ENCODE results near the gene ATXN1. TPM values are rescaled to one million over a fixed set of nuclear protein-coding genes. Genes with fewer than 3 reads are reported as not detected.

The ATXN1 gene
- total RNA-seq, 1 experiment from 2014 or later = 19.7 TPM

DNA sequence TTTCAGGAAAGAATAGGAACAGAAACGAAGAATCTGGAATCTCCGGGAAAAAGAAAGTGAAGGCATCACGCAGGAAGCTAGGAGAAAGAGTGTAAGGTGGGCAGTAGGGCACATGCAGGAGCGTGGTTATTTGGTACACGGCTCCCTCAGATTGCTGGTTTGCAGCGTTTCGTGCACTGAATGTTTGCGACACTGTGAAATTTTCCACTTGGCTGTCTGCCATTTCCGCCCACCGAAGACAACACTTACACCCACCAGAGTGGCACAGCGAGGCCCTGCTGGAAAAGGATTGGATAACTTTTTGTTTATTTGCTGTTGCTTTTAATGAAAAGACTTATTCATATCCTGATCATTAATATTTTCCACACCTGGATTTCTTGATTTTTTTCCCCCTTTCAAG is 274.6 kb downstream of the ATXN1 start:
- no peak overlapping the region for H3K27ac Mint-ChIP-seq (ENCODE audit: unreplicated experiment)
- BruUV-seq (replicated peaks) = no TSS peak
- H3K4me3 Mint-ChIP-seq (ENCODE audit: low read depth, unreplicated experiment) = no peak overlapping the region
- no peaks in the 10 kb centered on the region for H3K4me1 Mint-ChIP-seq (ENCODE audit: low read depth, unreplicated experiment)
- no peak for DNase-seq
- TF ChIP-seq, protein P1, sequence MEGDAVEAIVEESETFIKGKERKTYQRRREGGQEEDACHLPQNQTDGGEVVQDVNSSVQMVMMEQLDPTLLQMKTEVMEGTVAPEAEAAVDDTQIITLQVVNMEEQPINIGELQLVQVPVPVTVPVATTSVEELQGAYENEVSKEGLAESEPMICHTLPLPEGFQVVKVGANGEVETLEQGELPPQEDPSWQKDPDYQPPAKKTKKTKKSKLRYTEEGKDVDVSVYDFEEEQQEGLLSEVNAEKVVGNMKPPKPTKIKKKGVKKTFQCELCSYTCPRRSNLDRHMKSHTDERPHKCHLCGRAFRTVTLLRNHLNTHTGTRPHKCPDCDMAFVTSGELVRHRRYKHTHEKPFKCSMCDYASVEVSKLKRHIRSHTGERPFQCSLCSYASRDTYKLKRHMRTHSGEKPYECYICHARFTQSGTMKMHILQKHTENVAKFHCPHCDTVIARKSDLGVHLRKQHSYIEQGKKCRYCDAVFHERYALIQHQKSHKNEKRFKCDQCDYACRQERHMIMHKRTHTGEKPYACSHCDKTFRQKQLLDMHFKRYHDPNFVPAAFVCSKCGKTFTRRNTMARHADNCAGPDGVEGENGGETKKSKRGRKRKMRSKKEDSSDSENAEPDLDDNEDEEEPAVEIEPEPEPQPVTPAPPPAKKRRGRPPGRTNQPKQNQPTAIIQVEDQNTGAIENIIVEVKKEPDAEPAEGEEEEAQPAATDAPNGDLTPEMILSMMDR (IDR thresholded peaks at IDR 0.05; ENCODE audit: unreplicated experiment) = no peak
- H3K27me3 Mint-ChIP-seq (ENCODE audit: unreplicated experiment) = no peaks in the 10 kb centered on the region
- no peaks in the 10 kb centered on the region for H3K36me3 Mint-ChIP-seq (ENCODE audit: insufficient read depth, unreplicated experiment)
- CTCF ChIA-PET = no interaction called here
- no peaks in the 10 kb centered on the region for H3K9me3 Mint-ChIP-seq (ENCODE audit: low read depth, unreplicated experiment)
- intact Hi-C loops (cut with micrococcal nuclease; ENCODE audit: unreplicated experiment) = no loop called here

DNA sequence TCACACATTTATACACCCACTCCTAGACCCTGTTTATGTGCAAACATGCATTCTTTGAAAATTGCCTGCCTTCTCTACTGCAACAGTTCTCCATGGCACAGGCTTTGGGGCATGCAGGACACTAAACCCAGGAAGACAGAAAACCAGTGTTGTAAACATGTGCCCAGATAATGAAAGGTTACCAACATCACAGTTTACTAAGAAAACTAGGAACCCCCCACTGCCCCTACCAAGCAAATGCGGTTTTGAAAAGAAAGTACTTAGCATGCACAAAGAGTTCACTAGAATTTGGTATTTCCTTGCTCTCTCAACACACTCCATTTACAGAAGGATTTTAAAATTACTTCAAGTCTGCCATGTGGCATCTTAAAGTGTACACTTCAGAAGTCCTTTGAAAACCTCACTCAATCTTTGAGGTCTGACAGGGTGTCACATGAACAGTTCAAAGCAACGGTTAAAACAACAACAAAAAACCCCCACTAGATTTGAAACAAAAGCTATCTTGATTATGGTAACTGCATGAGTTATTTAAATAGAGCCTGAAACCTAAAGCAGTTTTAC is 277.9 kb downstream of the ATXN1 start:
- DNase-seq = no peak
- intact Hi-C loops (cut with micrococcal nuclease; ENCODE audit: unreplicated experiment) = no loop called here

DNA sequence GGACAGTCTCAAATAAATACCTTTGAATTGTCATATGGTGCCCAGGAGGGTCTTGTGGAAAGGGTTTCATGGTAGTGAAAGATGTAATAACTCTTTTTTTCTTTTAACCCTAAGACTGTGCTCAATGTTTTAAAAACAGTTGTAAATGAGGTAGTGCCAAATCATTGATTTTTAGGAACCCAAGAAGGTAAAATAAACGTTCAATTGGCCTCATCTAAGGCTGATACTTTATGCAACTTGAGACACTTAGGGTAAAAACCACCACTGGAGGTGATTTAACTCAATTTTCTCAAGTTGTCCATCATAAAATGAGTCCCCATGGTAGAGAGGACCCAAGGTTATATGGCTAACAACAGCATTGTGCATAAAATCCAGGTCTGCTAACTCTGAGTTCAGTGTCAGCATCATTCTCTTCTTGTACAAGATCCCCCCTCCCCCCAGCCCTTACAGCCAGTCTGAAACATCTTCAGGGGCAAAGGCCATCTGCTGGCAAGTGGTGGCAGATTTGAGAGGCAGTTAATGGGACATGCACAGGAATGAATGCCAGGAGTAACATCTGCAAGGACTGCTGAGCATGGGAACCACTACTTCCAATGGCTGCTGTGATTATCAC is 278.5 kb downstream of the ATXN1 start:
- BruUV-seq (replicated peaks) = no TSS peak
- Mint-ChIP-seq H3K4me3 (ENCODE audit: low read depth, unreplicated experiment) (no peak overlapping the region), H3K36me3 (ENCODE audit: insufficient read depth, unreplicated experiment) (no peaks in the 10 kb centered on the region), H3K27ac (ENCODE audit: unreplicated experiment) (no peak overlapping the region), H3K27me3 (ENCODE audit: unreplicated experiment) (no peaks in the 10 kb centered on the region), H3K4me1 (ENCODE audit: low read depth, unreplicated experiment) (no peaks in the 10 kb centered on the region), H3K9me3 (ENCODE audit: low read depth, unreplicated experiment) (no peaks in the 10 kb centered on the region)
- DNase-seq = no peak
- intact Hi-C loops (cut with micrococcal nuclease; ENCODE audit: unreplicated experiment) = no loop called here
- CTCF ChIA-PET = no interaction called here
- TF ChIP-seq, protein P1 (IDR thresholded peaks at IDR 0.05; ENCODE audit: unreplicated experiment) = no peak

More for the DNA sequence above, 277.9 kb downstream of the ATXN1 start:
- TF ChIP-seq, protein P1 (IDR thresholded peaks at IDR 0.05; ENCODE audit: unreplicated experiment) = no peak
- no peak overlapping the region for H3K4me3 Mint-ChIP-seq (ENCODE audit: low read depth, unreplicated experiment)
- CTCF ChIA-PET = no interaction called here
- no peaks in the 10 kb centered on the region for H3K9me3 Mint-ChIP-seq (ENCODE audit: low read depth, unreplicated experiment)
- no TSS peak for BruUV-seq (replicated peaks)
- no peaks in the 10 kb centered on the region for H3K36me3 Mint-ChIP-seq (ENCODE audit: insufficient read depth, unreplicated experiment)
- H3K27ac Mint-ChIP-seq (ENCODE audit: unreplicated experiment) = no peak overlapping the region
- H3K4me1 Mint-ChIP-seq (ENCODE audit: low read depth, unreplicated experiment) = no peaks in the 10 kb centered on the region
- H3K27me3 Mint-ChIP-seq (ENCODE audit: unreplicated experiment) = no peaks in the 10 kb centered on the region

DNA sequence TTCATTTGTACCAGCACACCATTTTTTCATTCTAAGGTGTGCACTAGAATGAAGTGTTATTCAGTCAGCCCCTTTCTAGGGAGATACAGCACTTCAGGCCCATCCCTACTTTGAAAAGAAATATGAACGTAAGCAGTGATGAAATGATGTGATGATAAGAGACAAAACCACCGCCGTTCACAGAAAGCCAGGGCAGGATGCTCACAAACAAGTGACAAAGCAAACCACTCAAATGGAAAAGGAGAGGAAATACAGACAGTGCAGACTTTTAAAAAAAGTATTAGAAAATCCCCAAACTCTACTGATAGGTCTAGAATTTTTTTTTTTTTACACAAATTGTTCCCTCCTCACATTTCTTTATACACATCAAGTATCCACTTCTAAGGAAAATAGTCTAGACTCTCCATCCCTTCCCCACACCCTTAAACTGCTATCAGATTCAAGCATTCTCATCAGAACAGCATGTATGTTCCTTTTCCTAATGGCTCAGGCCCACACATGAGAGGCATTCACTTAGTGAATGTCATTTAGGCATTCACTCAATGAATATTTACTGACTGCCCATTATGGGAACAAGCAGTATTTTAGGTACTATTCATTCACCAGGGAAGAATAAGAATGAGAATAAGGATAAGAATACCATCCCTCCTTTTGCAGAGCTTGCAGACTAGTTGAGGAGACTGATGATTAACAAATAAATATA is 279.4 kb downstream of the ATXN1 start:
- CTCF ChIA-PET = no interaction called here
- DNase-seq = no peak
- no peak overlapping the region for H3K4me3 Mint-ChIP-seq (ENCODE audit: low read depth, unreplicated experiment)
- H3K27ac Mint-ChIP-seq (ENCODE audit: unreplicated experiment) = no peak overlapping the region
- H3K36me3 Mint-ChIP-seq (ENCODE audit: insufficient read depth, unreplicated experiment) = no peaks in the 10 kb centered on the region
- no peaks in the 10 kb centered on the region for H3K4me1 Mint-ChIP-seq (ENCODE audit: low read depth, unreplicated experiment)
- H3K27me3 Mint-ChIP-seq (ENCODE audit: unreplicated experiment) = no peaks in the 10 kb centered on the region
- BruUV-seq (replicated peaks) = no TSS peak
- intact Hi-C loops (cut with micrococcal nuclease; ENCODE audit: unreplicated experiment) = no loop called here
- TF ChIP-seq, protein P1 (IDR thresholded peaks at IDR 0.05; ENCODE audit: unreplicated experiment) = no peak
- no peaks in the 10 kb centered on the region for H3K9me3 Mint-ChIP-seq (ENCODE audit: low read depth, unreplicated experiment)

All from Calu3 (cell line).